ENCODE results near the gene VPS33A. TPM values are rescaled to one million over a fixed set of nuclear protein-coding genes. Genes with fewer than 3 reads are reported as not detected.

VPS33A gene
- total and polyA plus RNA-seq, 2 experiments from 2014 or later = 19.5 to 48.0 TPM

DNA sequence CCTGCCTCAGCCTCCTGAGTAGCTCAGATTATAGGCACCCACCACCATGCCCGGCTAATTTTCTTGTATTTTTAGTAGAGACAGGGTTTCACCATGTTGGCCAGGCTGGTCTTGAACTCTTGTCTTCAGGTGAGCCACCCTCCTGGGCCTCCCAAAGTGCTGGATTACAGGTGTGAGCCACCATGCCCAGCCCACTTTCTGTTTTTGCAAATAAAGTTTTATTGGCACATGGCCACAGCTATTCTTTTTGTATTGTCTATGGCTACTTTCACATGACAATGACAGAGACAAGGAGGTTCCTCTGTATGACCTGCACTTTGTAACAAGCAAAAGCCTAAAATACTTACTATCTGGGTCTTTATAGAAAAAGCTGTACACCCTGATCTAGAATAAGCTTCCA, 20.7 kb downstream of the VPS33A start:
- Histone ChIP-seq H3K36me3 (ENCODE audit: insufficient read depth) (peaks cover 3% of the 10 kb centered on the region; the same call in 1 of the 2 replicates), H3K27ac (ENCODE audit: low read depth) (no peak overlapping the region), H3K4me1 (ENCODE audit: insufficient read depth) (no peaks in the 10 kb centered on the region), H3F3A (replicated peaks; ENCODE audit: low read depth) (no peaks in the 10 kb centered on the region), H3K79me2 (replicated peaks; ENCODE audit: insufficient read depth) (no peaks in the 10 kb centered on the region; the same call in 1 of the 2 replicates), H3K27me3 (ENCODE audit: insufficient read depth) (no peaks in the 10 kb centered on the region), H3K4me3 (no peak overlapping the region), H3K4me2 (no peak overlapping the region), H3K9me2 (ENCODE audit: insufficient read depth) (no peaks in the 10 kb centered on the region), H4K20me1 (replicated peaks; ENCODE audit: insufficient read depth) (no peaks in the 10 kb centered on the region; the same call in 1 of the 2 replicates), H2AFZ (no peak overlapping the region)
- no peak overlapping the region for H3K4me3 Mint-ChIP-seq
- TF ChIP-seq ZNF331 (CRISPR knock-in tag; IDR thresholded peaks at IDR 0.05; ENCODE audit: low read depth) (no peak), CREB1 (CRISPR knock-in tag; IDR thresholded peaks at IDR 0.05; ENCODE audit: low read depth) (no peak), EZH2phosphoT487 (IDR thresholded peaks at IDR 0.05; ENCODE audit: unreplicated experiment) (no peak), STAT1 (IDR thresholded peaks at IDR 0.05; ENCODE audit: unreplicated experiment) (no peak), JUNB (IDR thresholded peaks at IDR 0.05; ENCODE audit: unreplicated experiment) (no peak), EZH2 (IDR thresholded peaks at IDR 0.05; ENCODE audit: low read depth, unreplicated experiment) (no peak), NANOG (IDR thresholded peaks at IDR 0.05; ENCODE audit: borderline replicate concordance) (no peak), ZNF114 (CRISPR knock-in tag; IDR thresholded peaks at IDR 0.05) (no peak)
- TF ChIP-seq, protein P1, sequence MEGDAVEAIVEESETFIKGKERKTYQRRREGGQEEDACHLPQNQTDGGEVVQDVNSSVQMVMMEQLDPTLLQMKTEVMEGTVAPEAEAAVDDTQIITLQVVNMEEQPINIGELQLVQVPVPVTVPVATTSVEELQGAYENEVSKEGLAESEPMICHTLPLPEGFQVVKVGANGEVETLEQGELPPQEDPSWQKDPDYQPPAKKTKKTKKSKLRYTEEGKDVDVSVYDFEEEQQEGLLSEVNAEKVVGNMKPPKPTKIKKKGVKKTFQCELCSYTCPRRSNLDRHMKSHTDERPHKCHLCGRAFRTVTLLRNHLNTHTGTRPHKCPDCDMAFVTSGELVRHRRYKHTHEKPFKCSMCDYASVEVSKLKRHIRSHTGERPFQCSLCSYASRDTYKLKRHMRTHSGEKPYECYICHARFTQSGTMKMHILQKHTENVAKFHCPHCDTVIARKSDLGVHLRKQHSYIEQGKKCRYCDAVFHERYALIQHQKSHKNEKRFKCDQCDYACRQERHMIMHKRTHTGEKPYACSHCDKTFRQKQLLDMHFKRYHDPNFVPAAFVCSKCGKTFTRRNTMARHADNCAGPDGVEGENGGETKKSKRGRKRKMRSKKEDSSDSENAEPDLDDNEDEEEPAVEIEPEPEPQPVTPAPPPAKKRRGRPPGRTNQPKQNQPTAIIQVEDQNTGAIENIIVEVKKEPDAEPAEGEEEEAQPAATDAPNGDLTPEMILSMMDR (conservative IDR thresholded peaks at IDR 0.05; ENCODE audit: low read depth in 2 of 2) = no peak
- TF ChIP-seq, protein P2, sequence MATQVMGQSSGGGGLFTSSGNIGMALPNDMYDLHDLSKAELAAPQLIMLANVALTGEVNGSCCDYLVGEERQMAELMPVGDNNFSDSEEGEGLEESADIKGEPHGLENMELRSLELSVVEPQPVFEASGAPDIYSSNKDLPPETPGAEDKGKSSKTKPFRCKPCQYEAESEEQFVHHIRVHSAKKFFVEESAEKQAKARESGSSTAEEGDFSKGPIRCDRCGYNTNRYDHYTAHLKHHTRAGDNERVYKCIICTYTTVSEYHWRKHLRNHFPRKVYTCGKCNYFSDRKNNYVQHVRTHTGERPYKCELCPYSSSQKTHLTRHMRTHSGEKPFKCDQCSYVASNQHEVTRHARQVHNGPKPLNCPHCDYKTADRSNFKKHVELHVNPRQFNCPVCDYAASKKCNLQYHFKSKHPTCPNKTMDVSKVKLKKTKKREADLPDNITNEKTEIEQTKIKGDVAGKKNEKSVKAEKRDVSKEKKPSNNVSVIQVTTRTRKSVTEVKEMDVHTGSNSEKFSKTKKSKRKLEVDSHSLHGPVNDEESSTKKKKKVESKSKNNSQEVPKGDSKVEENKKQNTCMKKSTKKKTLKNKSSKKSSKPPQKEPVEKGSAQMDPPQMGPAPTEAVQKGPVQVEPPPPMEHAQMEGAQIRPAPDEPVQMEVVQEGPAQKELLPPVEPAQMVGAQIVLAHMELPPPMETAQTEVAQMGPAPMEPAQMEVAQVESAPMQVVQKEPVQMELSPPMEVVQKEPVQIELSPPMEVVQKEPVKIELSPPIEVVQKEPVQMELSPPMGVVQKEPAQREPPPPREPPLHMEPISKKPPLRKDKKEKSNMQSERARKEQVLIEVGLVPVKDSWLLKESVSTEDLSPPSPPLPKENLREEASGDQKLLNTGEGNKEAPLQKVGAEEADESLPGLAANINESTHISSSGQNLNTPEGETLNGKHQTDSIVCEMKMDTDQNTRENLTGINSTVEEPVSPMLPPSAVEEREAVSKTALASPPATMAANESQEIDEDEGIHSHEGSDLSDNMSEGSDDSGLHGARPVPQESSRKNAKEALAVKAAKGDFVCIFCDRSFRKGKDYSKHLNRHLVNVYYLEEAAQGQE (IDR thresholded peaks at IDR 0.05; ENCODE audit: unreplicated experiment) = no peak
- TF ChIP-seq, protein P3, sequence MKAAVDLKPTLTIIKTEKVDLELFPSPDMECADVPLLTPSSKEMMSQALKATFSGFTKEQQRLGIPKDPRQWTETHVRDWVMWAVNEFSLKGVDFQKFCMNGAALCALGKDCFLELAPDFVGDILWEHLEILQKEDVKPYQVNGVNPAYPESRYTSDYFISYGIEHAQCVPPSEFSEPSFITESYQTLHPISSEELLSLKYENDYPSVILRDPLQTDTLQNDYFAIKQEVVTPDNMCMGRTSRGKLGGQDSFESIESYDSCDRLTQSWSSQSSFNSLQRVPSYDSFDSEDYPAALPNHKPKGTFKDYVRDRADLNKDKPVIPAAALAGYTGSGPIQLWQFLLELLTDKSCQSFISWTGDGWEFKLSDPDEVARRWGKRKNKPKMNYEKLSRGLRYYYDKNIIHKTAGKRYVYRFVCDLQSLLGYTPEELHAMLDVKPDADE (IDR thresholded peaks at IDR 0.05) = no peak
- TF ChIP-seq, protein P4, sequence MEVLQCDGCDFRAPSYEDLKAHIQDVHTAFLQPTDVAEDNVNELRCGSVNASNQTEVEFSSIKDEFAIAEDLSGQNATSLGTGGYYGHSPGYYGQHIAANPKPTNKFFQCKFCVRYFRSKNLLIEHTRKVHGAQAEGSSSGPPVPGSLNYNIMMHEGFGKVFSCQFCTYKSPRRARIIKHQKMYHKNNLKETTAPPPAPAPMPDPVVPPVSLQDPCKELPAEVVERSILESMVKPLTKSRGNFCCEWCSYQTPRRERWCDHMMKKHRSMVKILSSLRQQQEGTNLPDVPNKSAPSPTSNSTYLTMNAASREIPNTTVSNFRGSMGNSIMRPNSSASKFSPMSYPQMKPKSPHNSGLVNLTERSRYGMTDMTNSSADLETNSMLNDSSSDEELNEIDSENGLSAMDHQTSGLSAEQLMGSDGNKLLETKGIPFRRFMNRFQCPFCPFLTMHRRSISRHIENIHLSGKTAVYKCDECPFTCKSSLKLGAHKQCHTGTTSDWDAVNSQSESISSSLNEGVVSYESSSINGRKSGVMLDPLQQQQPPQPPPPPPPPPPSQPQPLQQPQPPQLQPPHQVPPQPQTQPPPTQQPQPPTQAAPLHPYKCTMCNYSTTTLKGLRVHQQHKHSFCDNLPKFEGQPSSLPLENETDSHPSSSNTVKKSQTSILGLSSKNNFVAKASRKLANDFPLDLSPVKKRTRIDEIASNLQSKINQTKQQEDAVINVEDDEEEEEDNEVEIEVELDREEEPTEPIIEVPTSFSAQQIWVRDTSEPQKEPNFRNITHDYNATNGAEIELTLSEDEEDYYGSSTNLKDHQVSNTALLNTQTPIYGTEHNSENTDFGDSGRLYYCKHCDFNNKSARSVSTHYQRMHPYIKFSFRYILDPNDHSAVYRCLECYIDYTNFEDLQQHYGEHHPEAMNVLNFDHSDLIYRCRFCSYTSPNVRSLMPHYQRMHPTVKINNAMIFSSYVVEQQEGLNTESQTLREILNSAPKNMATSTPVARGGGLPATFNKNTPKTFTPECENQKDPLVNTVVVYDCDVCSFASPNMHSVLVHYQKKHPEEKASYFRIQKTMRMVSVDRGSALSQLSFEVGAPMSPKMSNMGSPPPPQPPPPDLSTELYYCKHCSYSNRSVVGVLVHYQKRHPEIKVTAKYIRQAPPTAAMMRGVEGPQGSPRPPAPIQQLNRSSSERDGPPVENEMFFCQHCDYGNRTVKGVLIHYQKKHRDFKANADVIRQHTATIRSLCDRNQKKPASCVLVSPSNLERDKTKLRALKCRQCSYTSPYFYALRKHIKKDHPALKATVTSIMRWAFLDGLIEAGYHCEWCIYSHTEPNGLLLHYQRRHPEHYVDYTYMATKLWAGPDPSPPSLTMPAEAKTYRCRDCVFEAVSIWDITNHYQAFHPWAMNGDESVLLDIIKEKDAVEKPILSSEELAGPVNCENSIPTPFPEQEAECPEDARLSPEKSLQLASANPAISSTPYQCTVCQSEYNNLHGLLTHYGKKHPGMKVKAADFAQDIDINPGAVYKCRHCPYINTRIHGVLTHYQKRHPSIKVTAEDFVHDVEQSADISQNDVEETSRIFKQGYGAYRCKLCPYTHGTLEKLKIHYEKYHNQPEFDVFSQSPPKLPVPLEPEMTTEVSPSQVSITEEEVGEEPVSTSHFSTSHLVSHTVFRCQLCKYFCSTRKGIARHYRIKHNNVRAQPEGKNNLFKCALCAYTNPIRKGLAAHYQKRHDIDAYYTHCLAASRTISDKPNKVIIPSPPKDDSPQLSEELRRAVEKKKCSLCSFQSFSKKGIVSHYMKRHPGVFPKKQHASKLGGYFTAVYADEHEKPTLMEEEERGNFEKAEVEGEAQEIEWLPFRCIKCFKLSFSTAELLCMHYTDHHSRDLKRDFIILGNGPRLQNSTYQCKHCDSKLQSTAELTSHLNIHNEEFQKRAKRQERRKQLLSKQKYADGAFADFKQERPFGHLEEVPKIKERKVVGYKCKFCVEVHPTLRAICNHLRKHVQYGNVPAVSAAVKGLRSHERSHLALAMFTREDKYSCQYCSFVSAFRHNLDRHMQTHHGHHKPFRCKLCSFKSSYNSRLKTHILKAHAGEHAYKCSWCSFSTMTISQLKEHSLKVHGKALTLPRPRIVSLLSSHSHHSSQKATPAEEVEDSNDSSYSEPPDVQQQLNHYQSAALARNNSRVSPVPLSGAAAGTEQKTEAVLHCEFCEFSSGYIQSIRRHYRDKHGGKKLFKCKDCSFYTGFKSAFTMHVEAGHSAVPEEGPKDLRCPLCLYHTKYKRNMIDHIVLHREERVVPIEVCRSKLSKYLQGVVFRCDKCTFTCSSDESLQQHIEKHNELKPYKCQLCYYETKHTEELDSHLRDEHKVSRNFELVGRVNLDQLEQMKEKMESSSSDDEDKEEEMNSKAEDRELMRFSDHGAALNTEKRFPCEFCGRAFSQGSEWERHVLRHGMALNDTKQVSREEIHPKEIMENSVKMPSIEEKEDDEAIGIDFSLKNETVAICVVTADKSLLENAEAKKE (CRISPR knock-in tag; IDR thresholded peaks at IDR 0.05) = no peak
- DNase-seq (ENCODE audit: low spot score) (no peak), ATAC-seq (no peak)
- peaks cover 3% of the 10 kb centered on the region for H3K27me3 Mint-ChIP-seq (ENCODE audit: insufficient read depth, low read depth, poor library complexity)
- H3K27ac Mint-ChIP-seq = no peak overlapping the region
- H3K36me3 Mint-ChIP-seq (ENCODE audit: low read depth) = peaks cover 14% of the 10 kb centered on the region
- no peaks in the 10 kb centered on the region for H3K4me1 Mint-ChIP-seq
- no peaks in the 10 kb centered on the region; the same call in 2 of the 3 replicates for H3K9me3 Mint-ChIP-seq

Data from GM23338 (cell line).